GM18870 (cell line): ENCODE results near the gene MISP3.
A peak's percentile ranks its signal among the peaks of the same experiment; 100 is the strongest.

ENCODE experiments used
- ATAC-seq: cut with Tn5 transposase; IDR thresholded peaks from one replicate; pipeline ENCODE4 v1.9.1; 2021; ENCODE audit warnings: moderate library complexity; ENCODE audit not compliant: unreplicated experiment

MISP3 gene

DNA sequence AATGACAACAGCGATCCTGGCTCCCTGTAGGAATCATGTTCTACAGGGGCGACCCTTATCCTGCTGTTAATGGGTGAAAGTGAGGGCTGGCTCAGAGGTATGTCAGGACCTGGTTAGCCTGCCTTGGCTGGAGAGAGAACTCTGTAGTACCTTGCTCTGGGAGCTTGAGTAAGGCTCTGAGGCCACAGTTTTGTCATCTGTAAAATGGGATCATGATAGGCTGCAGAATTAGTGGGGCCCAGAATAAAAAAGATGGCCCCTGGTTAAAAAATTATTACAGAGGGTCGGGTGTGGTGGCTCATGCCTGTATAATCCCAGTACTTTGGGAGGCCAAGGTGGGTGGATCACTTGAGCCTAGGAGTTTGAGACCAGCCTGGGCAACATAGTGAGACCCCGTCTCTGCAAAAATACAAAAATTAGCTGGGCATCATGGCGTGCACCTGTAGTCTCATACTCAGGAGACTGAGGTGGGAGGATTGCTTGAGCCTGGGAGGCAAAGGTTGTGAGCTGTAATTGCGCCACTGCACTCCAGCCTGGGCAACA is 28.5 kb downstream of the MISP3 start:
- ATAC-seq = no peak

DNA sequence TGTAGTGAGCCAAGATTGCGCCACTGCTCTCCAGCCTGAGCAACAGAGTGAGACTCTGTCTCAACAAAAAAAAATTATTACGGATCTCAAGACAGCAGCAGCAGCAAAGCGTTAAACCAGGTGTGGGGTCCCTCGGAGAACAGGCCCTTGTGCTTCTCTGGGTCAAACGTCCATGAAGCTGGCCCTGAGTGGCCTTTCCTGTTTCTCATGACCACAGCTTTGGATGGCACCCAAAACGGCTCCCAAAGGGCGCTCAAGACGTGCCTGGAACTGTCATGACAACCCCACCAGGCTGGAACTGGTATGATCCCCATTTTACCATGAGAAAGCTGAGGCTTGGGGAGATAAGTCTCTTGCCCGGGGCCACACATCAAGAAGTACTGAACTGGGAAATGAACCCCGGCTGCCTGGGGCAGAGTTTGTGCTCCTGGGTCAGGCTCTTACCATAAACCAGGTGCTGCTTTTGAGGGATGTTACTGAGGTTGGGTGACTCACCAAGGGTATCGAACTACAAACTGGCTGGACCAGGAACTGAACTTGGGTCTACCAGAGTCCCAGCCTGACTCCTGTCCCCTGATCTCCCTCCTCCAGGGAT is 29.6 kb downstream of the MISP3 start:
- no peak for ATAC-seq

DNA sequence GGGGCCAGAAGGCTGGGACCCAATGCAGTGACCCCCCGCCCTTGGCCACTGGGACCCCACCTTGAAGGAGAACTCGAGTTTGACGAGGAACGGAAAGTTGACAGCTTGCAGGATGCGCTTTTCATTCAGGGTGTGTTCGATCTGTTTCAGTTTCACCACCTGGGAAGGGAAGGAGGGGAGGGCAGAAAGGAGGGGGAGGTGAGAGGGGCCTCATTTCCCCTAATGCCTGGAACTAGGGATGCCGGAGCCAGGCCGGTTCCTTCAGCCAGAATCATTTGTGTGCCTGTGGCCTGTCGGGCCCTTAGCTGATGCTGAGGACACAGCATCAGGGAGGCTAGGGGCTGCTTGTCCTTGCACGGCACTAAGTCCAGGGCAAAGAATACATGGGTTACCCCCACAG is 30.2 kb downstream of the MISP3 start:
- ATAC-seq = no peak

GRCh38 chr19:14103310-14103709 is 30.7 kb downstream of the MISP3 start:
- no peak for ATAC-seq

DNA sequence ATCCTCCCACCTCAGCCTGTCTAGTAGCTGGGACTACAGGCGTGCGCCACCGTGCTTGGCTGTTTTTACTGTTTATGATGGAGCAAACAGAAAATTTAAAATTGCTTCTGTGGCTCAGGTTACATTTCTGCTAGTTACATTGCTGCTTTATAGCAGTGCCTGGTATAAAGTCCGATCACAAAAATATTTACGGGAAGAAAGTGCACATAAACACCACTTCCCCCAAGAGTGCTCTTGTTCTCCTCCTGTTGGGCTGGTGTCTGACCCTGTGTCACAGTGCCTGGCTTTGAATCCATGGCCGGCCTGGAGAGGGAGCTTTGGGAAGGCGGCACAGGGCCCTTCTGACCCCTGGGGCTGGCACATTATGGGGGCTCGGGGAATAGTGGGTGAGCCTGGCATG is 33.1 kb downstream of the MISP3 start:
- ATAC-seq = no peak

GRCh38 chr19:14106840-14107239 is 34.3 kb downstream of the MISP3 start:
- ATAC-seq = no peak

DNA sequence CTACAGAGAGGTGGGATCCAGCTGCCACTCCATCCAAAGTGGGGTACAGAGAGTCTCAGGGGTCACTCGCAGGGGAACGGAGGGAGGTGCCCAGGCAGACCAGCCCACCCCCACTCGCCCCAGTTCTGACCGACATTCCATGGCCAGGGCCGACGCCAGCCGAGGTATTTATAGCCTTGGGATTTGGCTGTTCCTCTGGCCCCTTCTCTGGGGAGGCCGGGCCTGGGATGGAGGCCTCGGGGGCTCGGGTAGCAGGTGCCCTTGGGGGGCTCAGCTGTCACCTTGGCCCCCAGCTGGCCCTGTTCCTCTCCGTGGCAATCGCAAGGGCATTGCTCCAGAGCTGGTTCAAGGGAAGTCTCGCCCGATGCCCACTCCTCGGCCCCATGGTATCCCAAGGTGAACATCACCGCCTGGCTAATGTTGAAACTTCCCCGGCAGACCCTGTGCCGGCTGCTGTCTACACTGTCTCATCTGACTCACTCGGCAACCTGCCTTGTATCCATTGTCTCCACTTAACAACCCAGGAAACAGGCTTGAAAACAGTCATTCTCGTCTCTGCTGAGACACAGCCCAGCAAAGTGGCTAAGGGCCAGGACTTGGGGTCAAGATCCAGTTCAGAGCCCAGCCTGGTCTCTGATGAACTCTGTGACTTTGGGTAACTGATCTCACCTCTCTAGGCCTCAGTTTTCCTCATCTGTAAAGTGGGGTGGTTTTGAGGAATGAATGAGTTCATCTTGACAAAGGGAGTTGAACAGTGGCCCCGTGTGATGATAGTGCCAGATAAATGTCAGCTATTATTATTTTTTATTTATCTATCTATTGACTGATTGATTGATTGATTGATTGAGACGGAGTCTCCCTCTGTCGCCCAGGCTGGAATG is 35.2 kb downstream of the MISP3 start:
- ATAC-seq = no peak

DNA sequence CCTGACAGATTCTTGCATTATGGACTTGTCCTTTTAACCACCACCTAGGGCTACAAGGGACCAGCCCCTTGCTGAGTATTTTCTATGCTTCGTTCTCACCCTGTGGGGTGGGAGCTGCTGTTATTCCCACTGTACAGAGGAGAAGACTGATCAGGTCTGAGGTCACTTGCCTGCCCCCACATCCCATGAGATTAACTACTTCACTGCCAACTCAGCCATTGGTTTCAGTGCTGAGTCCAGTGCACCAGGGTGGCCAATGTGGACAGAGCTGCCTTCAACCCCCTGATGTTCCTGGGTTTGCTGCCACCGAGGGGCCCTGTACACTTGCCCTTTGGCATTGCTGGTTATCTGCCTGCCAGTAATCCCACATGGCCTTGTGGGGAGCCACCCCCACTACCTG is 38.1 kb downstream of the MISP3 start:
- ATAC-seq = no peak

DNA sequence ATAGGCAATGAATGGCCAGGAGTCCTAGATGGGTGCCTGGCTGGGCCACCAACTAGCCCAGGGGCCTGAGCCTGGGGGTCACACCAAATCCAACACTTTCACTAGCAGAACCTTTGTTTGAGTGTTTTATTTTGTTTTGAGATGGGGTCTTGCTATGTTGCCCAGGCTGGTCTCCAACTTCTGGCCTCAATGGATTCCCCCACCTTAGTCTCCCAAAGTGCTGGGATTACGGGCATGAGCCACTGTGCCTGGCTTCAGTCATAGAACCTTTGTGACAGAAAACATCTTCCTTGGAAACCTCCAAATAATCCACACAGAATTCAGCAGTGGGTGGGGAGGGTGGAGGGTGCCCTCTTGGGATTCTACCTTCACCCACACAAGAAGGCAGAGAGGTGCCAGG is 38.9 kb downstream of the MISP3 start:
- no peak for ATAC-seq

DNA sequence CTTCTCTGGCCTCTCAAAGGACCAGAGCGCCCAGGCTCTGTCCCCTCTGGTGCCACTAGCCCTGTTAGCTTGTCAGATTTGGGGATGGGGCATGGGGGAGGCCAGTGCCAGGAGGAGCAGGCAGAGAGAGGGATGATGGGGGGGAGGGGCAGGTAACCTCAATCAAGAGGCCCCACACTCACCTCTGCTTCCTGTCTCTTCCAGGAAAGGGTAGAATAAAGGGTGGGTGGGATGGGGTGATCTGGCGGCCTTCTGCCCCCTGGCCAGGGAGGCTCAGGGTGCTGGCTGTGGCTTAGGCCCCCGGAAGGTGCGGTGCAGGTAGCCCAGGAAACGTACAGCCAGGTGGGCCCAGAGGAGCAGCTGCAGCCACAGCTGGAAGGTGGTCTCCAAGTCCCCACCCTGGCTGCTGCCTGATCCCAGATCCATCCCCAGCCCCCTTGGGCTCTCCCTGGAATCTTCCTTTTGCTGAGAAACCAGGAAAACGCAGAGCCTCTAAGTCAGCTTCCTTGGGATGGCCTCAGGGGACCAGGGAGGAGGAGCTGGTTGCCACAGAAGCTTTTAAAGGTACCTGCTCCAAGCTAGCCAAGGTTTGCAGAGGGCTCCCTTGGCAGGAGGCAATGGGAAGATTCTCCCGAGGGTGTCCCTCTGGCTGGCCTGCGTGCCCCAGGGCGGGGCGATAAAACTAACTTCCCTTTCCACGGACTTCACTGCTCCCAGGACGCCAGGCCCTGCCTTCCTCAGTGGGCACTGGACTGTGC is 39.6 kb downstream of the MISP3 start:
- no peak for ATAC-seq

- ATAC-seq = no peak
Observed at GRCh38 chr19:14112809-14113385, 40.3 kb downstream of the MISP3 start.

DNA sequence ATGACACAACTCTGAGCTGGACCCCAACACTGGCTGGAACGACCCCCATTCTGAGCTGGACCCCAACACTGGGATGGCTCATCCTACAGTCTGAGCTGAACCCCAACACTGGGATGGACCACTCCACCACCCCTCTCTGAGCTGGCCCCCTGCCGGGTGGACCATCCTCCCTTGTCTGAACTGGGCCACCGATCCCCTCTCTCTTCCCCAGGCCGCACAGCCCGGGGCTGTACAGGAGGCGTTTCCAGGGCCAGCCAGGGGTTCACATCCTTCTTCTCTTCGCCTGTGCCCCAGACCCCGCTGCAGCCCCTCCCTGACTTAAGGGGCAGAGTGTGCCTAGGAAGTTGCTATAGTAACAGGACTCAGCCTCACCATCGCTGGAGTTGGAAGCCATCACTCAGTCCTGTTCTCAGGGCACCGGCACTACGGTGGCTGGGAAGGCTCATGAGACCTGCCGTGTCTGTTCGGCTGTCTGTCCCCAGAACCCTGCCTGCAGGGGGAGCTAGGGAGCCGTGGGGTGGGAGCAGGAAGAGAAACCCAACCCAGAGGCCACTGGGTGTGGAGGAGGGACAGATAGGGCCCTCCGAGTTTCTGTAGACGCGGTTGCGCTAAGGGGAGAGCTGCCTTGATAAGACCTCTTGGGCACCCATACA is 41.3 kb downstream of the MISP3 start:
- no peak for ATAC-seq

GRCh38 chr19:14114439-14114838 is 41.9 kb downstream of the MISP3 start:
- no peak for ATAC-seq

DNA sequence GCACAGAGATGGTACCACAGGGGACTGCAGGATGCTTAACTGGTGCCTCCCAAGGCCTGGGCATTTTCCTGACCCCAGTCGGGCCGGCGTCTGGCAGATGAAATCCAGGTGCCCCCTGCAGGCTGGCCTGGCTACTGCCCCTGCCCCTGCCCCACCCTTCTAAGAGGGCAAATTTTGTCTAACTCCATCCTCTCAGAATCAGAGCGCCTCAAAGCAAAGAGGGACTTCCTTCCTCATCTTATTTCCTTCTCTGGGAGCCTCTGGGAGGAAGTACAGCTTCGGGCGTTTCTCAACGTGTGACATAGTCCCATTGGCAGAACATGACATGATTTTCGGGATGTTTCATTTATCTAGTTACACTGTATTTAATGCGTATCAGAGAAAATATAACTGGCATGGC is 42.3 kb downstream of the MISP3 start:
- ATAC-seq = no peak

GRCh38 chr19:14115756-14116155 is 43.2 kb downstream of the MISP3 start:
- ATAC-seq = no peak

GRCh38 chr19:14116525-14116917 is 43.9 kb downstream of the MISP3 start:
- no peak for ATAC-seq

DNA sequence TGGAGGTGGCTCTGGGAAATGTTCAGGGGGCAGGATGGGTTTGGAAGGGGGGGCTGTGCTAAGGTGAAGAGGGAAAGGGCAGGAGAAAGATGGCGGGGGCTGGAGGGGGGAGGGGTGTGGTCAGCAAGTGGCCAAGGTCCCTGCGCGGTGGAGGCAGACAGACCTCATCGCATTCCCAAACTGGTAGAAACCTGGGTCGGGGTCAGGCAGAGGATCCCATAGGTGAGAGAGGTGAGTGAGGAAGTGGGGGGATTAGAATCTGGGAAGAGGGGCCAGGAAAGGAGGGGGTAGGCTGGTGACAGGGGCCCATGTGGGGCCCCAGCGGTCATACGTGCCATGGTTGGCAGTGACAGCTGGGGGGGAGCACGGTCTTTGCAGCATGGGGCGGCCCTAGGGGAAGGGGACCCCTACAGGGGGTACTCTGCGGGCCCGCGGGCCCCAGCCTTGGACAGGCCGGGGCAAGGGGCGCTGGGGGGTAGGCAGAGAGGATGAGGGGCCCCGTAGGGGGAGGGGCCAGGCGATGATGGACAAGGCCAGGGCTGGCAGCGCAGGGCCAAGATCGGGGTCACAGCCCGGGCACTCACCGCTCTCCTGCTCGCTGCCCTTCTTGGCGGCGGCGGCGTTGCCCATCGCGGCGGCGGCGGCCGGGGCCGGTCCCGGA is 44.5 kb downstream of the MISP3 start:
- no peak for ATAC-seq

GRCh38 chr19:14117668-14118164 is 45.1 kb downstream of the MISP3 start, which contains the start of gene PRKACA:
Gene PRKACA, minus strand, starts transcription at chr19:14117762. Its CDS starts 215 bp downstream, at chr19:14117547.
- ATAC-seq = peak; percentile 76

DNA sequence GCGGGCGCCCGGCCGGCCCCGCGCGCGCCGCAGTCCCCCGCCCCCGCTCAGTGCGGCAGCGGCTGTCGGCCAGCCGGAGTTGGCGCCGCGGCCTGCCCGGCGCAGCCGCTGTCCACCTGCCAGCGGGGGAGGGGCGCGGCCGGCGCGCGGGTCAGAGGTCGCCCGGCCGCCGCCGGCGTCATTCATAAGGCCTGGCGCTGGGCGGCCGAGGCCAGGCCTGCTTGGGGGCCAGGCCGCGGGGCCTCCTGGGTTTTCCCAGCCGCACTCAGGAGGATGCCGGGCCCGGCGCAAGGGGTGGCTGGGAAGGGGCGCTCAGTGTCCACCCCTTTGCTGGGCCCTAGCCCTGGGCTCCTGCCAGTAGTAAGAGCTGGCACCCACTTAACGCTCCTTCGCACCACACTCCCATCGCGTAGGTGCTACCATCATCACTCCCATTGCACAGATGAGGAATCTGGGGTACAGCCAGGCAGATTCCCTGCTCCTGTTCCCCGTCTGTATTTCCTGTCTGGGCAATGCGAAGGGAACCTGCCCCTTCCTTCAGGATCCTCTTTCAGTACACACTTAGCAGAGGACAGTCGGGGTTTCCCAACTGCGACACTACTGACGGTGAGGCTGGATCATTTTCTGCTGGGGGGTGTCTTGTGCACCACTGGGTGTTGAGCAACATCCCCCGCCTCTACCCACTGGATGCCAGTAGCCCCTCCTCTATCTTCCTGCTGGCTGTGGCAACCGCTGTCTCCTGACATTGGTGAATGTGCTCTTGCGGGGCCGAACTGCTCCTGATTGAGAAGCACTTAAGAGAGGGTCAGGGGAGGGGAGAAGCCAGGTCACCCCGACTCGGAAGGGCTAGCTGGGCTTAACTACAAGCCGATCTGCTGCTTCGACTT is 45.8 kb downstream of the MISP3 start:
- ATAC-seq = peak; percentile 23
